ENCODE results near the gene ANKRD23. TPM values are rescaled to one million over a fixed set of nuclear protein-coding genes. Genes with fewer than 3 reads are reported as not detected.

Gene ANKRD23
- total RNA-seq, 6 experiments from 2014 or later = 0.71 to 1.8 (median 1.3) TPM

DNA sequence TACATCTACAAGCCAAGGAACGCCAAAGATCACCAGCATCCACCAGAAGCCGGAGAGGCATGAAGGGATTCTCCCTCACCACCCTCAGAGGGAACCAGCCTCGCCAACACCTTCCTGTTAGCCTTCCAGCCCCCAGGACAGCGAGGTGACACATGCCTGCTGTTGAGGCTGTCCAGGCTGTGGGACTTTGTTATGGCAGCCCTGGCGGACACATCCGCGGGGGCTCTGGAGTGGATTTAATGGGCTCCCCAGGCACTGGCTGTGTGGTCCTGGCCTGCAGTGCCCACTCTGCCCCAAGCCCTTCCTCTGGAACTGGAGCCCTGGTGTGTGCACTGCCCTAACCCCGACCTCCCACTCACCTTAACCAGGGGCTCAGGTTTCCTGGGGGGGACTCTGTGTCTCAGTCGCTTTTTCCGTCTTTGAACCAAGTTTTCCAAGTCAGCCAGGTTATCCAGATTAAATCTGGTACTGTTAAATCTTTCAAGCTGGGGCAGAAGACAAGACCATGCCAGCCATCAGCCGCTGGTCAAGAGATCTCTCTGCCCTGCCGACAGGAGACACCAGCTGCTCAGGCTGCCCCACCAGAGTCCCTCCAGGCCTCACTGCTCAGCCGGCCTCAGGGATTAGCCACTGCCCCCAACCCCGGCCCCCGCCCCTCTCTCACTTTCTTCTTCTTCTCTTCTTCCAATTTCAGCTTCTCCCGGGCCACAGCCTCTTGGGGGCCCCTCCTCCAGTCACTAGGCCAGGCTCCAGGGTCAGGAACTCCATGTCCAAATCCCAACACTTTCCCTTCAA lies 1.9 kb downstream of the ANKRD23 start:
- Mint-ChIP-seq H3K4me3 (no peak overlapping the region), H3K4me1 (ENCODE audit: low read depth) (no peaks in the 10 kb centered on the region), H3K9me3 (no peaks in the 10 kb centered on the region), H3K27ac (no peak overlapping the region), H3K27me3 (ENCODE audit: insufficient read depth) (peaks cover 2% of the 10 kb centered on the region), H3K36me3 (ENCODE audit: low read depth) (no peaks in the 10 kb centered on the region; the same call in 1 of the 2 replicates)
- TF ChIP-seq CTCF (IDR thresholded peaks at IDR 0.05) = no peak
- DNase-seq = no peak

GRCh38 chr2:96839875-96840850 lies 3.7 kb downstream of the ANKRD23 start:
- no peaks in the 10 kb centered on the region for H3K9me3 Mint-ChIP-seq
- no peak overlapping the region for H3K4me3 Mint-ChIP-seq
- no peaks in the 10 kb centered on the region for H3K4me1 Mint-ChIP-seq (ENCODE audit: low read depth)
- no peak for DNase-seq
- no peak for TF ChIP-seq CTCF (IDR thresholded peaks at IDR 0.05)
- no peaks in the 10 kb centered on the region for H3K36me3 Mint-ChIP-seq (ENCODE audit: low read depth)
- peaks cover 2% of the 10 kb centered on the region for H3K27me3 Mint-ChIP-seq (ENCODE audit: insufficient read depth)
- H3K27ac Mint-ChIP-seq = no peak overlapping the region

DNA sequence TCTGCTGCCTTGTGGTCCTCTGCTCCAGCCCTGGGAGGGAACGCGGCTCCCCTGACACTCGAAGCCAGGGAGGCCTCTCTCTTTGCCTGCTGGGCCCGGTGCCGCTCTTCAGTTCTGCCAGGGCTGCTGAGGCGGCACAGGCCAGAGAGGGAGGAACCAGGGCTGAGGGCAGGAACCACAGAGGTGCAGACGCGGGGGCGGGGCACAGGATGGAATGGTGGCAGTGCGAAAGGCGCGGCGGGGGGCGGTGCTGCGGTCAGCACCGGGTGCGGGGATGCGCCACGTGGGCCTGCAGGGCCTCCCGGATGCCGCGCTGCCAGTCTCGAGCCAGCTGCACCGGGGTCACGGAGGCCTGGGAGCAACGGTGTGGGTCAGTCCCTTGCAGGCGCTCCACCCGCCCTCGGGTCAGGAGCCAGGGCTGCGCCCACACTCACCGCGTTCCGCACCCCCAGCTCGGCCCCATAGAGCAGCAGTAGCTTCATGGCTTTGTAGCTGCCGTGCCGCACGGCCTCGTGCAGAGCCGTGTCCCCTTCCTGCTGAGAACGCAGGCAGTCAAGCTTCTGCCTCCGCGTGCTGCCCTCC lies 4.4 kb downstream of the ANKRD23 start:
- Mint-ChIP-seq H3K4me3 (no peak overlapping the region), H3K4me1 (ENCODE audit: low read depth) (no peaks in the 10 kb centered on the region), H3K9me3 (no peaks in the 10 kb centered on the region), H3K36me3 (ENCODE audit: low read depth) (no peaks in the 10 kb centered on the region), H3K27ac (no peak overlapping the region), H3K27me3 (ENCODE audit: insufficient read depth) (peaks cover 2% of the 10 kb centered on the region)
- TF ChIP-seq CTCF (IDR thresholded peaks at IDR 0.05) = no peak
- DNase-seq = no peak

- no peak for TF ChIP-seq CTCF (IDR thresholded peaks at IDR 0.05)
- Mint-ChIP-seq H3K4me3 (no peak overlapping the region), H3K27ac (no peak overlapping the region), H3K4me1 (ENCODE audit: low read depth) (peaks cover 2% of the 10 kb centered on the region), H3K9me3 (no peaks in the 10 kb centered on the region), H3K36me3 (ENCODE audit: low read depth) (no peaks in the 10 kb centered on the region), H3K27me3 (ENCODE audit: insufficient read depth) (peaks cover 2% of the 10 kb centered on the region)
- DNase-seq = no peak
Measured at GRCh38 chr2:96838345-96839292, 5.2 kb downstream of the ANKRD23 start.
